Keratinocyte (primary cell): ENCODE measurements around the gene PPP6C. TPM values are rescaled to one million over a fixed set of nuclear protein-coding genes. Genes with fewer than 3 reads are reported as not detected.

Experiments used
- DNase-seq: peaks from one replicate; pipeline ENCODE4 v3.0.0-alpha.2; 2011; ENCODE audit warnings: low read depth, missing footprints, low spot score
- FAIRE-seq: peaks from 2 replicates; lab custom pipeline; 2011; peaks lifted over from hg19 to GRCh38; lab: Jason Lieb, UNC
- H2AFZ ChIP-seq: 2 replicates; pipeline ENCODE4 v1.6.0; 2012; ENCODE audit warnings: low read length, control low read depth, inconsistent platforms; ENCODE audit not compliant: control insufficient read depth
- H3K27ac ChIP-seq: 2 replicates; pipeline ENCODE4 v1.5.1; 2011; ENCODE audit warnings: low read length; ENCODE audit not compliant: control insufficient read depth, insufficient read depth
- H3K27me3 ChIP-seq: 3 replicates; pipeline ENCODE4 v1.6.0; 2011; ENCODE audit warnings: low read length; ENCODE audit not compliant: control insufficient read depth, insufficient read depth; ENCODE audit errors: extremely low read depth
- H3K36me3 ChIP-seq, 2 experiments: 2 replicates in 1 of 2; 3 replicates in 1 of 2; pipeline ENCODE4 v1.5.1; 2011; ENCODE audit warnings: low read length in 2 of 2, mild to moderate bottlenecking in 1 of 2; ENCODE audit not compliant: control insufficient read depth in 2 of 2, insufficient read depth in 2 of 2; ENCODE audit errors: extremely low read depth in 1 of 2
- H3K4me1 ChIP-seq: 3 replicates; pipeline ENCODE4 v1.5.1; 2011; ENCODE audit warnings: low read length; ENCODE audit not compliant: control insufficient read depth, insufficient read depth; ENCODE audit errors: extremely low read depth
- H3K4me2 ChIP-seq: 3 replicates; pipeline ENCODE4 v1.6.0; 2011; ENCODE audit warnings: low read depth, low read length; ENCODE audit not compliant: control insufficient read depth, insufficient read depth; ENCODE audit errors: extremely low read depth
- H3K4me3 ChIP-seq, 3 experiments: fragments of 200-600 bp in 1 of 3; sonication (generic) in 1 of 3; 2 replicates in 2 of 3; 3 replicates in 1 of 3; pipeline ENCODE4 v1.5.1; 2011 to 2016; ENCODE audit warnings: low read length in 3 of 3, mild to moderate bottlenecking in 3 of 3, control low read depth in 2 of 3, inconsistent platforms in 1 of 3, low read depth in 1 of 3, mixed read lengths in 1 of 3, mixed run types in 1 of 3, moderate library complexity in 1 of 3; ENCODE audit not compliant: control insufficient read depth in 2 of 3, insufficient read depth in 2 of 3; ENCODE audit errors: extremely low read depth in 1 of 3
- H3K79me2 ChIP-seq: 2 replicates; pipeline ENCODE4 v1.6.0; 2012; ENCODE audit warnings: low read length; ENCODE audit not compliant: control insufficient read depth, insufficient read depth
- H3K9ac ChIP-seq: 3 replicates; pipeline ENCODE4 v1.6.0; 2011; ENCODE audit warnings: low read length; ENCODE audit not compliant: control insufficient read depth, insufficient read depth; ENCODE audit errors: extremely low read depth
- H3K9me1 ChIP-seq: 3 replicates; pipeline ENCODE4 v1.6.0; 2011; ENCODE audit warnings: low read length; ENCODE audit not compliant: control insufficient read depth, insufficient read depth; ENCODE audit errors: extremely low read depth
- H3K9me3 ChIP-seq: 2 replicates; pipeline ENCODE4 v1.5.1; 2012; ENCODE audit warnings: low read depth, low read length; ENCODE audit not compliant: control insufficient read depth
- H4K20me1 ChIP-seq: 3 replicates; pipeline ENCODE4 v1.6.0; 2011; ENCODE audit warnings: low read length; ENCODE audit not compliant: control insufficient read depth, insufficient read depth; ENCODE audit errors: extremely low read depth
- EZH2 ChIP-seq: IDR thresholded peaks from one replicate; pipeline ENCODE4 v1.6.1; 2012; ENCODE audit warnings: inconsistent platforms, mild to moderate bottlenecking, low read length, moderate library complexity
- dilution Hi-C: fragments of 300-500 bp; cut with MboI; formaldehyde crosslinking; loops from one replicate; pipeline ENCODE4 v1.7.0; 2020; ENCODE audit warnings: low sequenced_read_pairs; ENCODE audit not compliant: extremely low pct_ligation_motif_present
- polyA plus RNA-seq, 5 experiments: library from polyadenylated mRNA; depleted of rRNA in 3 of 5; stranded (reverse) in 3 of 5; stranded (forward) in 1 of 5; unstranded in 1 of 5; fragments of >200 nt; gene quantifications; 1 replicate in 1 of 5; 2 replicates in 3 of 5; 3 replicates in 1 of 5; pipeline versions ENCODE4 v1.2.1 to v1.2.3, GENCODE V29; 2011 to 2012; ENCODE audit warnings: missing spikeins in 2 of 5, low read depth in 1 of 5, low replicate concordance in 1 of 5
- TF ChIP-seq, protein P1 (sequence below), 3 experiments: IDR thresholded peaks in 1 of 3; conservative IDR thresholded peaks in 1 of 3; optimal IDR thresholded peaks in 1 of 3; 2 replicates in 2 of 3; 3 replicates in 1 of 3; pipeline versions ENCODE3 to v1.5.1; 2011; ENCODE audit warnings: low read length in 3 of 3, mild to moderate bottlenecking in 3 of 3, moderate library complexity in 2 of 3, control low read depth in 1 of 3, inconsistent platforms in 1 of 3; ENCODE audit not compliant: insufficient read depth in 2 of 3; ENCODE audit errors: extremely low read depth in 1 of 3

The PPP6C gene
- polyA plus RNA-seq, 1 donor (not counting 4 experiments of a cell fraction or from before 2014, with no cell fraction given) = 35.9 TPM

DNA sequence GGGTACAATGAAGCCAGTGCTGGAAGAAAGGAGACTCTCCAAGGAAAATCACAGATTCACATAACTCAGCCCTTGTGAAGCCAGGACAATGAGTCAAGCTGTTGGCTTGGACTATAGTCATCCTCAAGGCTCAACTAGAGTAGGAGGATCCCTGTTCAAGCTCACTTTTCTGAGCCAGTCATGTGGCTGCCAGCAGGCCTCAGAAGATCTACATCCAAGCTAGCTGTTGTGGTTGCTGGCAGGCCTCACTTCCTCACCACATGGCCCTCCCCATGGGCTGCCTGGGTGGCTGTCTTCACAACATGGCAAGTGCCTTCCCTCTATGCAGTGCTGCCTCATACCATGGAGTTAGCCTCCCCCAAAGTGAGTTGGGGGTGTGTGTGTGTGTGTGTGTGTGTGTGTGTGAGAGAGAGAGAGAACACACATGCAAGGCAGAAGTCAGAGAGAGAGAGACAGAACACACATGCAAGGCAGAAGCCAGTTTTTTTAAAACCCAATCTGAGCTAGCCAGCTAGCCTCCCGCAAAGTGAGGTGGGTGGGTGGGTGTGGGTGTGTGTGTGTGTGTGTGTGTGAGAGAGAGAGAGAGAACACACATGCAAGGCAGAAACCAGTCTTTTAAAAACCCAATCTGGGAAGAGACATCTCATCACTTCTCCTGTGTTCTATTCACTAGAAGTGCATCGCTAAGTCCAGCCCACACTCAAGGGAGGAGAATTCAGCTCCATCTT lies 63.4 kb downstream of the PPP6C start:
- no peak overlapping the region for H2AFZ ChIP-seq
- no peak overlapping the region for H3K4me2 ChIP-seq
- FAIRE-seq = peak; percentile 85

GRCh38 chr9:125125523-125125922 lies 64.1 kb downstream of the PPP6C start:
- Histone ChIP-seq H3K4me1 (peaks cover 13% of the 10 kb centered on the region), H4K20me1 (no peaks in the 10 kb centered on the region), H3K4me3 (no peak overlapping the region), H3K9me1 (no peaks in the 10 kb centered on the region), H3K4me2 (no peak overlapping the region), H3K27me3 (no peaks in the 10 kb centered on the region), H3K9me3 (no peaks in the 10 kb centered on the region), H3K27ac (no peak overlapping the region), H3K9ac (no peak overlapping the region), H3K36me3 (no peaks in the 10 kb centered on the region), H3K79me2 (no peaks in the 10 kb centered on the region), H2AFZ (no peak overlapping the region)
- dilution Hi-C loops = no loop called here
- DNase-seq (no peak), FAIRE-seq (no peak)
- TF ChIP-seq, protein P1, sequence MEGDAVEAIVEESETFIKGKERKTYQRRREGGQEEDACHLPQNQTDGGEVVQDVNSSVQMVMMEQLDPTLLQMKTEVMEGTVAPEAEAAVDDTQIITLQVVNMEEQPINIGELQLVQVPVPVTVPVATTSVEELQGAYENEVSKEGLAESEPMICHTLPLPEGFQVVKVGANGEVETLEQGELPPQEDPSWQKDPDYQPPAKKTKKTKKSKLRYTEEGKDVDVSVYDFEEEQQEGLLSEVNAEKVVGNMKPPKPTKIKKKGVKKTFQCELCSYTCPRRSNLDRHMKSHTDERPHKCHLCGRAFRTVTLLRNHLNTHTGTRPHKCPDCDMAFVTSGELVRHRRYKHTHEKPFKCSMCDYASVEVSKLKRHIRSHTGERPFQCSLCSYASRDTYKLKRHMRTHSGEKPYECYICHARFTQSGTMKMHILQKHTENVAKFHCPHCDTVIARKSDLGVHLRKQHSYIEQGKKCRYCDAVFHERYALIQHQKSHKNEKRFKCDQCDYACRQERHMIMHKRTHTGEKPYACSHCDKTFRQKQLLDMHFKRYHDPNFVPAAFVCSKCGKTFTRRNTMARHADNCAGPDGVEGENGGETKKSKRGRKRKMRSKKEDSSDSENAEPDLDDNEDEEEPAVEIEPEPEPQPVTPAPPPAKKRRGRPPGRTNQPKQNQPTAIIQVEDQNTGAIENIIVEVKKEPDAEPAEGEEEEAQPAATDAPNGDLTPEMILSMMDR (optimal IDR thresholded peaks at IDR 0.05 in 1 of 3, IDR thresholded peaks at IDR 0.05 in 1 of 3, conservative IDR thresholded peaks at IDR 0.05 in 1 of 3; ENCODE audit: extremely low read depth in 1 of 3, insufficient read depth in 2 of 3, low read length in 3 of 3) = no peak
- no peak for TF ChIP-seq EZH2

More for the DNA sequence above, 63.4 kb downstream of the PPP6C start:
- no peak overlapping the region for H3K9ac ChIP-seq
- no peaks in the 10 kb centered on the region for H3K9me3 ChIP-seq
- H3K27me3 ChIP-seq = no peaks in the 10 kb centered on the region
- no peak overlapping the region for H3K4me3 ChIP-seq
- no peaks in the 10 kb centered on the region for H4K20me1 ChIP-seq
- no peaks in the 10 kb centered on the region for H3K9me1 ChIP-seq
- H3K36me3 ChIP-seq = no peaks in the 10 kb centered on the region
- no peaks in the 10 kb centered on the region for H3K79me2 ChIP-seq
- H3K4me1 ChIP-seq = peaks cover 10% of the 10 kb centered on the region
- H3K27ac ChIP-seq = no peak overlapping the region
- dilution Hi-C loops = no loop called here
- TF ChIP-seq, protein P1 (optimal IDR thresholded peaks at IDR 0.05 in 1 of 3, IDR thresholded peaks at IDR 0.05 in 1 of 3, conservative IDR thresholded peaks at IDR 0.05 in 1 of 3; ENCODE audit: extremely low read depth in 1 of 3, insufficient read depth in 2 of 3, low read length in 3 of 3) = no peak
- TF ChIP-seq EZH2 = no peak
- DNase-seq = peak; percentile 50
